T-helper 2 cell treated with Interferon-gamma antibody and Interleukin-4, amounts not matched to agents 5 μg/mL and 100 μg/mL, for 36 hours (primary cell): ENCODE measurements around the gene ADRA2B.

ENCODE experiments used
- DNase-seq: peaks from one replicate; pipeline ENCODE4 v3.0.0; 2021; ENCODE audit warnings: low spot score
- H3K27ac Mint-ChIP-seq: one replicate; pipeline ENCODE4 v1.8.0; 2021; ENCODE audit warnings: mild to moderate bottlenecking, mixed read lengths
- H3K27me3 Mint-ChIP-seq: one replicate; pipeline ENCODE4 v1.8.0; 2021; ENCODE audit warnings: low read depth, mixed read lengths
- H3K36me3 Mint-ChIP-seq: one replicate; pipeline ENCODE4 v1.8.0; 2021; ENCODE audit warnings: low read depth, mixed read lengths
- H3K4me1 Mint-ChIP-seq: one replicate; pipeline ENCODE4 v1.8.0; 2021; ENCODE audit warnings: low read depth, mixed read lengths
- H3K4me3 Mint-ChIP-seq: one replicate; pipeline ENCODE4 v1.8.0; 2022; ENCODE audit warnings: mild to moderate bottlenecking, moderate library complexity, mixed read lengths
- H3K9me3 Mint-ChIP-seq: one replicate; pipeline ENCODE4 v1.8.0; 2021; ENCODE audit warnings: mixed read lengths

Gene ADRA2B

DNA sequence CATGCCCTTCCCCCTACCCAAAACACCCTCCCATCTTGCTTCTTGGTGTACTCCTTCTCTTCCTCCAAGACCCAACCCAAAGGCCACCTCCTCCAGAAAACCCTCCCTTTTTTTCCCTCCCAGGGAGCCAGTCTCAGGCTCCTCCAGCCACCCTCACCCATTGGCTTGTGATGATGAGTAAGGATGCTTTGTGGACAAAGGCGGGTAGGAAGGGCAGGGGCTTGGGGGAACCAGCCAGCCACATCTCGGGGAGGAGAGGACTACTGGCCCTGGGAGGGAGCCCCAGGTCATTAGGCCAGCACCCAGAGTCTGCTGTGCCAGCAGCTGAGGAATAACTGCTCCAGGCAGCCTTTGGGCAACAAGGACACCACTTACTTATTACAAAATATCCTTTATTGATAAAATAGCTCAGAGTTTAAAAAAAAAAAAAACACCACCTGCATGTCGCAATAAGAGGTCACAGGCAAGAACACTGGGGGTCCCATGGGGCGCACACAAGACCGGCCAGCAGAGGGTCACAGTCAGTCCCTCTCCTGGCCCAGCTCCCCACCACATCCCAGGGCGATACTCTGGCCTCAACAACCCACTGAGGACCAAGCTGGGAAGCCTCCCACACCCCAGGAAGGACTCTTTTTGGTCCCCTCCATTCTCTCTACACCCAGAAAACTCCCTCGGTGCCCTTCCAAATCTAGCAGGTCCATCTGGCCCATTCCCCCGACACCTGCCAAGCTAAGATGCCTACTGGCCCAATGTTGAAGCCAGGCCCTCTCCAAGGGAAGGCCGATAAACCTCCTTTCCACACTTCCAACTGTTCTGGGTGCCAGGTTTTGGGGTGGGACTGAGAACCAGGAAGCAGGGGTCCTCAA lies 3.6 kb downstream of the ADRA2B start:
- Mint-ChIP-seq H3K36me3 (no peaks in the 10 kb centered on the region), H3K4me1 (peaks cover 6% of the 10 kb centered on the region), H3K4me3 (no peak overlapping the region), H3K9me3 (no peaks in the 10 kb centered on the region), H3K27me3 (peaks cover 13% of the 10 kb centered on the region), H3K27ac (no peak overlapping the region)
- DNase-seq = no peak

DNA sequence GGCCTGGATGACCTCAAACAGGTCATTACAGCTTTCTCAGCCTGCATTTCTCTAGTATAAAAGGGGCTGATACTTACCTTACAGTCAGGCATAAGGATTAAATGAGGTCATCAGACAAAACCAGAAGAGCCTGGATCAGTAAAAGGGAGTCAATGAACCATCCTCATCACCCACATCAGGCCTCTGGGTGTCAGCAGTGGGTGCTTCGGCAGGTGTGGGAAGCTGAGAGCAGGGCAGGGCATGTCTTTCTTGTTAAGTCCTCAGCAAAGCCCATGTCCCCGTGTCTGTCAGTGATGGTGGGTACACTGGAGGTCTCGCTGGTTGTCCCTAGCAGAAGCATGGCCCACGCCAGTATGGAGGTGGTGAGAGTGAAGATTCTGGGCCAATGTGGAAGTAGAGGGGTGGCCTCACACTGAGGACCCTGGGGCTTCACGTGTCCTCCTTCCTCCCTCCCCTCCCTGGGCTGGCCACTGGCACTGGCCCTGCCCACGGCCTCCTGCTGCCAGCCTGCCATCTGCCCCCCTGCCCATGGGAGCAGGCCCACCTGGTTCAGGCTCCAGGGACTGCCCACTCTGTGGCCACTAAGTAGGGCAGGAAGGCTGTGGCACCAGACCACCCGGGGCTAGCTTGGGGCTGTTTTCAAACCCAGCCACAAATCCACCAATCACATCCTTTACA lies 4.4 kb downstream of the ADRA2B start:
- H3K4me3 Mint-ChIP-seq = no peak overlapping the region
- H3K27ac Mint-ChIP-seq = no peak overlapping the region
- H3K9me3 Mint-ChIP-seq = no peaks in the 10 kb centered on the region
- peaks cover 13% of the 10 kb centered on the region for H3K27me3 Mint-ChIP-seq
- peaks cover 3% of the 10 kb centered on the region for H3K4me1 Mint-ChIP-seq
- H3K36me3 Mint-ChIP-seq = no peaks in the 10 kb centered on the region
- DNase-seq = no peak

DNA sequence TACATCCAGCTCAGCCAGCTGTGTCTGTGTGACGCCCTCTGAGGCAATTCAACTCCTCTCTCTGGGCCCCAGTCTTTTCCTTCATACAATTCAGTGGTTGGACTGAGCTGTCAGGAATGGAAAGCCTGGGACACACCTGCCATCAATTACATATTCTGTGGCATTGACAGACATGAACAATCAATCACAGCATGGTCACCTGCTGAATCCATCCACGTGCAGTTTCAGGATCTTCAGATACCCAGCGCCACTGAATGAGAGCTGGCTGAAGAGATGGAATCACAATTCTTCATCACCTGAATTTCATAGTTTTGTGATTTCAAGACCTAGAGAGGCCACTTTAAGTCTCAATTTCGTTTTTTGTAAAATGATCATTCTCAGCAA lies 5.1 kb downstream of the ADRA2B start:
- no peaks in the 10 kb centered on the region for H3K36me3 Mint-ChIP-seq
- peaks cover 13% of the 10 kb centered on the region for H3K27me3 Mint-ChIP-seq
- no peaks in the 10 kb centered on the region for H3K9me3 Mint-ChIP-seq
- DNase-seq = no peak
- no peak overlapping the region for H3K27ac Mint-ChIP-seq
- H3K4me3 Mint-ChIP-seq = no peak overlapping the region
- peaks cover 3% of the 10 kb centered on the region for H3K4me1 Mint-ChIP-seq

DNA sequence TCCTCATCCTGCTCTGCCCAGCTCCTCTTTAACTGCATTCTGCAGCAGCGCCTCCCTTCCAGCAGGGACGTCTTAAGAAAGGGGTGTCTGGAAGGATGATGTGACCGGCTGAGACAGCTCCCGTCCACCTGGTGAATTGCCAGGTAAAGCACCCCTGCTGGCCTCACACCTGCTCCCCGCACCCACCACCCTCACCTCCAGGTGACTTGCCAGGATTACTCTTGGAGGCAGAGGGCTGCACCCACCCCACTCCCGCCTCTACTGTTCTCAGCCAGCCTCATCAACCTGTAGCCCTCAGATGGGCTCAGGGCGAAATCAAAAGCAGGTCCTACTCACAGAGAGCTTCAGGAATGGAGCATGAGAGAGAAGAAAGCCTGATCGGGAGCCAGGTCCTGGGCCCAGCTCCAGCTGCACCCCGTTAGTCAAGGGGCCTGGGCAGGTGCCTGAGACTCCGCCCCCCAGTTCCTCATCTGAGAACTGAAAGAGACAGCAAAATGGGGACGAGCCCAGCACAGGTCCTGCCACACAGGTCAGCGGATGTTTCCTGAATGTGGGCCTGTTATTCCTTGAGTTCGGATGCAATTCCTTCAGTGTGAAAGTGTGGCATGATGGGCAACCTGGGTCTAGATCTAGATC lies 5.6 kb downstream of the ADRA2B start:
- Mint-ChIP-seq H3K36me3 (no peaks in the 10 kb centered on the region), H3K4me1 (peaks cover 2% of the 10 kb centered on the region), H3K4me3 (no peak overlapping the region), H3K27me3 (peaks cover 10% of the 10 kb centered on the region), H3K9me3 (peaks cover under 1% of the 10 kb centered on the region), H3K27ac (no peak overlapping the region)
- DNase-seq = no peak

DNA sequence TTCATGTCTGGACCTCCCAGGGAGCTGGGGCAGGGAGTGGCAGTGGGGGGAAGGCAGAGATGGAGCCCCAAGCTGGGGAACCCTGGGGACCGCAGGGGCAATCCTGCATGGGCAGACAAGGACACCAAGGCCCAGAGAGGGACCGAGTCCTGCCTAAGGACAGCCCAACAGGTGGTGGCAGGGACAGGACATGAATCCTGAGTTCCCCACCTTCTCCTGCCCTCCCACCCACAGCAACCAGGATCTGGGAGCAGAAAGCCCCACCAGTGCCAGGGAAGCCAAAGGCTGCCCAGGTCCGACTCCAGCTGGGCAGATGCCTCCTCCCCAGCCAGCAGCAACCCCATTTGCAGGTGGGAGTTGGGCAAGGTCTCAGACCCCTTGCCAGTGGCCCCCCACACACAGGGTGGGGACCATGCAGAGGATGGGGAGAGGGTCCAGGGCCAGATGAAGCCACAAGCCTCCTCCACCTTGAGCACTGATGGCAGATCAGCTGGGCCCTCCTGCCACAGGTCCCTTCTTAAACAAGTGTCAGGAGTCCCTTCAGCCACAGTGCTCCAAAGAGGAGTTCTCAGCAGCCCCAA lies 6.3 kb downstream of the ADRA2B start:
- peaks cover 8% of the 10 kb centered on the region for H3K9me3 Mint-ChIP-seq
- DNase-seq = no peak
- H3K4me1 Mint-ChIP-seq = no peaks in the 10 kb centered on the region
- H3K36me3 Mint-ChIP-seq = no peaks in the 10 kb centered on the region
- peaks cover 5% of the 10 kb centered on the region for H3K27me3 Mint-ChIP-seq
- no peak overlapping the region for H3K4me3 Mint-ChIP-seq
- no peak overlapping the region for H3K27ac Mint-ChIP-seq

DNA sequence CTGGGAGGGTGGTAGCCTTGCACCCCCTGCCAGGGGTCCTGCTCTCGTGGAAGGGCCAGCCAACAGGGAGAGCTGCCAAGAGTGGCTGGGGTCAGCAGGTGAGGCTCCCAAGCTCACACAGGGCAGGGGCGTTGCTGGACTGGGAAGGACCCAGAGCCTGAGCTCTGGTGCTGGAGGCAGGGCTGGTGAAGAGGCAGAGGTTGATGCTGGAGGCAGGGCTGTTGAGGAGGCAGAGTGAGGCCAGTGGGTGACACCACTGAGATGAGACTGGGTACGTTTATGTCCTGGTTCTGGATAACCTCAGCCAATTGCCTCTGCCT lies 7.0 kb downstream of the ADRA2B start:
- peaks cover 11% of the 10 kb centered on the region for H3K9me3 Mint-ChIP-seq
- H3K27ac Mint-ChIP-seq = no peak overlapping the region
- no peaks in the 10 kb centered on the region for H3K27me3 Mint-ChIP-seq
- no peak overlapping the region for H3K4me3 Mint-ChIP-seq
- H3K36me3 Mint-ChIP-seq = no peaks in the 10 kb centered on the region
- DNase-seq = no peak
- H3K4me1 Mint-ChIP-seq = no peaks in the 10 kb centered on the region

DNA sequence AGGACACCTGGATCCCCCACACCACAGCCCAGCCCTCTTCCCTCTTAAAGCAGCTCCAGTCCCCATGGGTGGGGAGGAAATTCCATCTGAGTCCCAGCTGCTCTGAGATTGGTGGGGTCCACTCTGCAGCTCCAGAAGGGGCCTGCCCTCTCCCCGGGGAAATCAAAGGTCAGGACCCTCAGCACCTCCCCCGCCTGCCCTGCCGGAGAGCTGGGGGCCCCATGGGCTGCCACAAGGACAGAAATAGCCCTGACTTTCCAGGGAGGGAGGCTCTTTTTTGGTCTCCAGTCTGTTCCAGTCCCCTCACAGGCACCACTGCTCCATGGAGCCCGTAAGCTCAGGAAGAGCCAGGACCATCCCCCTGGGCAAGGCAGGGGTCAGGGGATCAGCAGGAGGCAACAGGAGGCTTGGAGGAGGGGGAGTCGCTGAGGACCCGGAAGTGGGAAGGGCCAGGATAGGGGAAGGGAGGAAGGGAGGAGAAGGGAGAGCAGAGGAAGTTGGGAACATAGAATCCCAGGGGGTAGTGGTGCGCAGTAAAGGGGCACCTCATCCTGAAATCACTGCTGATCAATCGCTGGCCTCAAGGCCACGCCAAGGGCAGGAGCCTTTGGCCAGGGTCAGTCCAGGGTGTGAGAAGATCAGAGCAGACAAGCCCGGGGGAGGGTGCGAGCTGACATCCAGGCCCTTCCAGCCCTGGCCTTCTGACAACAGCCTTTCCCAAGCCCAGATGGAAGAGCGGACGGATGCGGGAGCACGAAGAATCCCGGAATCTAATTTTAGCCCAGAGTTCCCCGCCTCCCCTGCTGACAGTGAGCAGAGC lies 7.6 kb downstream of the ADRA2B start:
- H3K9me3 Mint-ChIP-seq = peaks cover 11% of the 10 kb centered on the region
- no peaks in the 10 kb centered on the region for H3K36me3 Mint-ChIP-seq
- no peaks in the 10 kb centered on the region for H3K4me1 Mint-ChIP-seq
- no peak overlapping the region for H3K27ac Mint-ChIP-seq
- no peak for DNase-seq
- H3K4me3 Mint-ChIP-seq = no peak overlapping the region
- no peaks in the 10 kb centered on the region for H3K27me3 Mint-ChIP-seq

DNA sequence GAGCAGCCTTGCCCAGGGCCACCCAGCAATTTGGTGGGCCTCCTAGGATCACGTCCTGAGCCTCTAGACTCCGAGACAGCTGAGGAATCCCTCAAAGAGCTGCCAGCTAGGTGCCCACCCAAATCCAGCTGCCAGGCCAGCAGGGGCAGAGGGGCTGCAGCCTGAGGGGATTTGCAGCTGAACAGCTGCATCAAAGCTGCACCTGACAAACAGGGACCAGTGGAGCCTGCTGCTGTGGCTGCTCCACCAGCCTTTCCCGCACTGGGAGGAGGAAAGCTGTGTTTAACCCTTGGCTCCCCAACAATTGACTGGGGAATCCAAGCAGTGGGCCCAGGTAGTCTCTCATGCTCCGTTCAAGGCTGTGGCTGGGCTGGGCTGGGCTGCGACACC lies 8.2 kb downstream of the ADRA2B start:
- Mint-ChIP-seq H3K36me3 (no peaks in the 10 kb centered on the region), H3K27ac (no peak overlapping the region), H3K4me3 (no peak overlapping the region), H3K27me3 (no peaks in the 10 kb centered on the region), H3K9me3 (peaks cover 11% of the 10 kb centered on the region), H3K4me1 (no peaks in the 10 kb centered on the region)
- no peak for DNase-seq

DNA sequence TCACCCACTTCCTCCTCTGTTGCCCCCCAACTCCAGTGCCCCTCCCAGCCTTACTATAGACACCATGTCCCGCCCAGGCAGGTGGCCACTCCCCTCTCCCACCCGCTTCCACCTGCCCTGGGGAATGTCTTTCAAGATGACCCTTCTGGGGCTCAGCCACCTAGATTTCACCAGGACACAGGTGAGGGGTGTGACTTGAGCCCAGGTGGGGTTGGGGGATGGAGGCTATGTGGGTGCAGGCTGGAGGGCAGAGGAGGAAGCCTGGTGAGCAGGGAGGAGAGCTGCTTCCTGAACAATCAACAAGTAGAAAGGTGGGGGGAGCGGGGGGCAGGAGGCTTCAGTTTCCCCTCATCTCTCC lies 8.7 kb downstream of the ADRA2B start:
- Mint-ChIP-seq H3K4me1 (no peaks in the 10 kb centered on the region), H3K36me3 (no peaks in the 10 kb centered on the region), H3K4me3 (no peak overlapping the region), H3K9me3 (peaks cover 11% of the 10 kb centered on the region), H3K27me3 (no peaks in the 10 kb centered on the region), H3K27ac (no peak overlapping the region)
- DNase-seq = no peak

DNA sequence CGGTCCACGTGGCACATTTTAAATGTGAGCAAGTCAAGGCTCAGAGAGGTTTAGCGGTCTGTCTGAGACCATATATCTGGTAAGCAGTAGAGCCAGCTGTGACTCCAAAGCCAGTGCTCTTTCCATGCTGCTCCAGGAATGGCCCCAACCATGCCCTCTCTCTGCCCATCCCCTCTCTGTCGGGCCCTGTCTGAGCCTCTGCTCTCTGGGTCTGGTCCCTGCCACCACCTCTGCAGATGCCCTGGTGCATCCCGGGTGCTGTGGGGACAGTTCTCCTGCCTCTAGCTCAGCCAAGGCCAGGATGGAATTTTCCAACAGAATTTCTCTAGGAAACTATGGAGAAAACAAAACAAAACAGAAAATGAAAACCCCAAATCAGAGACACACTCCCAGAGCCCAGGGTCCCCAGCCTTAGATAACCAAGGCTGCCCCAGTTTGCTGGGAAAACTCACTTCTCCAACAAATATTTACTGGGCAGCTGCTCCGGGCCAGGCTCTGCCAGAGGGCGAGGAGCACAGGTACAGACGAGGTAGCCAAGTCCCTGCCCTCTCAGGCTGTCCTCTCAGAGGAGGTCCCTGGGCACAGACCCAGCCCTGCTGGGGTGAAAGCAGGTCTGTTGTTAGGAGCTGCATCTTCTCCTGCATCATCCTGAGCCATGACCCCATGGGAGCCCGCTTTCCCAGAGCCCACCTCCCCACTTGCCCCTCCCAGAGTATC lies 9.2 kb downstream of the ADRA2B start:
- Mint-ChIP-seq H3K4me3 (no peak overlapping the region), H3K27ac (no peak overlapping the region), H3K36me3 (no peaks in the 10 kb centered on the region), H3K4me1 (no peaks in the 10 kb centered on the region), H3K27me3 (no peaks in the 10 kb centered on the region), H3K9me3 (peaks cover 11% of the 10 kb centered on the region)
- DNase-seq = no peak

DNA sequence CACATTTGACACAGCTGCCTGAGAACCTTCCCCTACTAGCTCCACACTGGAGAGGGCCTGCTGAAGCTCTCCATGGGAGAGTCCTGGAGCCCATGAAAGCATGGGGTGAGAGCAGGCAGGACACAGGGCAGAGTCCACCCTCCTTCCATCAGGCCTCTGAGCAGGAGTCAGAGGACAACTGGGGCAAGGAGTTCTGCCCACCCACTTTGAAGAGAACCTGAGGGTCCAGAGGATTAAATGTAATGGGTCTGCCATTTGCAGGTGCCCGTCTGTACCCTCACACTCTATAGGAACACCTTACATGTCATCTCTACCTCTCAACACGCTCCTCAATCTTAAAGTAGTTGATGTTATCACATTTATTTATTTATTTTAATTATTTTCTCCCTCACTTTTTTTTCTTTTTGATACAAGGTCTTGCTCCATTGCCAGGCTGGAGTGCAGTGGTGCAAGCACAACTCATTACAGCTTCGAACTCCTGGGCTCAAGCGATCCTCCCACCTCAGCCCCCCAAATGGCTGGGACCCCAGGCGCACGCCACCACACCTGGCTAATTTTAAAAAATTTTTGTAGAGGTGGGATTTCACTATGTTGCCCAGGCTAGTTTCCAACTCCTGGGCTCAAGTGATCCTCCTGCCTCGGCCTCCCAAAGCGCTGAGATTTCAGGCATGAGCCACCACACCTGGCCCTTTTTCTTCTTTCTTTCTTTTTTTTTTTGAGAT lies 10.2 kb downstream of the ADRA2B start:
- H3K27me3 Mint-ChIP-seq = no peaks in the 10 kb centered on the region
- H3K36me3 Mint-ChIP-seq = no peaks in the 10 kb centered on the region
- H3K4me3 Mint-ChIP-seq = no peak overlapping the region
- no peak for DNase-seq
- H3K4me1 Mint-ChIP-seq = no peaks in the 10 kb centered on the region
- peaks cover 11% of the 10 kb centered on the region for H3K9me3 Mint-ChIP-seq
- no peak overlapping the region for H3K27ac Mint-ChIP-seq

DNA sequence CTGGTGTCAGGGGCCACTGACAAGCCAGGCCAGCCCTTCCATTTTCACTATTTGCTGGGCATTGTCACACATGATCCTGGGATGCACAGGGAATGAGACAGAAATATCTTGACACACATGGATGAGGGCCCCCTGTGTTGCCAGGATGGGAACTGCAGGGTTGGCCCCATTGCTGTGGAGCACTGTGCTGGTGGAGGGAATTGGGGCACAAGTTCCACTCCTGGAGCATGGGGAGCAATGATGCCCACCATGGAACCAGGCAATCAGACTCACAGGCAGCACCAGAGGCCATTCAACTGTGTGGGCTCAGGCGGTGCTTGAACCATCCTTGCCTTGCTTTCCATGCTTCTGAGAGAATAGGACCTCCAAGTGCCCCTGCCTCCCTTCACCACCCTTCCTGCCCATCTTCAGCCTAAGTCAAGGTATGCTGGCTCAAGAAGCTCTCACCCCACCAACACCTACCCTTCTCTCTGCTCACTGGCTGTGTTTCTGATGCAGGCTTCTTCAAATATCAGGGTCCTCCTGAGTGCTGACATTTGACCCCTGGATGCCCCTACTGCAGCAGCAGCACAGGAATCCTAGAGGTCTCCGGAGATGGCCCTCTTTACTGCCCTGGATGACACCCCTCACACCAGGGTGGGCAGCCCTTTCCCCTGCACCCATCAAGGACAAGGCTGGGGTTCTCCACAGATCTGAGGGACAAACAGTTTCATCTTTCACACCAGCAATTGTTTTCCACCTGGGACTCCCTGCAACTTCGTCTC lies 11.0 kb downstream of the ADRA2B start:
- no peak overlapping the region for H3K27ac Mint-ChIP-seq
- no peaks in the 10 kb centered on the region for H3K27me3 Mint-ChIP-seq
- peaks cover 11% of the 10 kb centered on the region for H3K9me3 Mint-ChIP-seq
- H3K36me3 Mint-ChIP-seq = no peaks in the 10 kb centered on the region
- no peaks in the 10 kb centered on the region for H3K4me1 Mint-ChIP-seq
- H3K4me3 Mint-ChIP-seq = no peak overlapping the region
- DNase-seq = no peak
